ENCODE measurements around the gene CBX8.

Gene CBX8

GRCh38 chr17:79803997-79804855 is 7.3 kb upstream of the CBX8 start:
- no peak for DNase-seq

DNA sequence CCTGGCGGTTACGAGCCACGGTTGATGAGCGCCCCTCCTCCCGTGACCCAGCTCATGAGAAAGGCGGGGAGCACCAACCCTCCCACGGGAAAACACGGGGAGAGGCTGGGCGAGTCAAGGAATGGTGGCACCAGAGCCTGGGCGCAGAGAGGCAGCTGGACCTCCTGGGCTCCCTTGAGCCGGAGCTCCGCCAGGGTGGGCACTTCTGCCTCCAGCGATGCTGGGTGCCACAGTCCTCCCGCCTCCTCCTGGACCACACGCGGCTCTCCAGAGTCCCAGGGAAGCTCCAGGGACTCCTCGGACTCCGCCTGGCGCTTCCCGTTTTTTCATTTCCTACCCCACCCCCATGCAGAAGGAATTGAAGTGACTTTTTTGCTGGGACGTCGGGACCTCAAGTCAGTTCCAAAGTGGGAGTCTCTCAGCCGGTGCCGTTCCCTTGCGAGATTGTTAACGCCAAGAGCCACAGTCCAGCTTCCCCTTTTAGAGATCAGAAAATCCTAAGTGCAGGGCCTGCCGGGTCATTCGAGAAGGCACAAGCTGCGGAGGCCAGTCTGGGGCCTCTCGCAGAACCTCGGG is 6.6 kb upstream of the CBX8 start:
- no peak for DNase-seq

GRCh38 chr17:79802736-79803420 is 6.0 kb upstream of the CBX8 start:
- DNase-seq = peak; percentile 90

DNA sequence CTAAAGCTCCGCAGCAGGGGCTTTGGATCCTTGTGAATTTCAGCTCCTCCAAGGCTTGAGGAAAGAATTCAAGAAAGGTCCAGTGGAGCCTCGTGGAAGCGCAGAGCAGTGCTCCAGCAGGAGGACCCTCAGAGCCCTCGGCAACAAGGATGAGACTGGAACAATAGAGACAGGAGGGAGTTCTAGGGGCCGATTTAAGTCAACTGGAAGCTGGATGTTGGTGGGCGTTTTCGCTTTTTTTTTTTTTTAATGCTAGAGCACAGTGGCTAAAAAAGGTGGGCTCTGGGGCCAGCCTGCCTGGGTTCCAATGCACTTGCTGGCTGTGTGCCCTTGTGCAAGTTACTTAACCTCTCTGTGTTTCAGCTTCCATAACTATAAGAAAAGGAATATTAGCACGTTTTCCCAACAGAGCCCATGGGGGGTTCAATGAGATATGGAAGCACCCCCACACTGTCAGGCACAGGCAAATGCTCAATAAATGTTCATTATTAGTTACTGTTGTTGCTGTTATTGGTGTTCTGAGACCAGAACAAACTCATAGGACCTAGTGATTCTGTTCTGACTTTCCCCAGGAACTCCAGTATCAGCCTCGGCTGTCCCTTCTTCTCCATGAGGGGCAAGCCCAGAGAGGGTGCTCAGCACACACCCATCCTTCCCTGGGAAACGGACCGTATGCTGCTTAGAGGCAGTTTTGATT is 5.3 kb upstream of the CBX8 start:
- DNase-seq = no peak

DNA sequence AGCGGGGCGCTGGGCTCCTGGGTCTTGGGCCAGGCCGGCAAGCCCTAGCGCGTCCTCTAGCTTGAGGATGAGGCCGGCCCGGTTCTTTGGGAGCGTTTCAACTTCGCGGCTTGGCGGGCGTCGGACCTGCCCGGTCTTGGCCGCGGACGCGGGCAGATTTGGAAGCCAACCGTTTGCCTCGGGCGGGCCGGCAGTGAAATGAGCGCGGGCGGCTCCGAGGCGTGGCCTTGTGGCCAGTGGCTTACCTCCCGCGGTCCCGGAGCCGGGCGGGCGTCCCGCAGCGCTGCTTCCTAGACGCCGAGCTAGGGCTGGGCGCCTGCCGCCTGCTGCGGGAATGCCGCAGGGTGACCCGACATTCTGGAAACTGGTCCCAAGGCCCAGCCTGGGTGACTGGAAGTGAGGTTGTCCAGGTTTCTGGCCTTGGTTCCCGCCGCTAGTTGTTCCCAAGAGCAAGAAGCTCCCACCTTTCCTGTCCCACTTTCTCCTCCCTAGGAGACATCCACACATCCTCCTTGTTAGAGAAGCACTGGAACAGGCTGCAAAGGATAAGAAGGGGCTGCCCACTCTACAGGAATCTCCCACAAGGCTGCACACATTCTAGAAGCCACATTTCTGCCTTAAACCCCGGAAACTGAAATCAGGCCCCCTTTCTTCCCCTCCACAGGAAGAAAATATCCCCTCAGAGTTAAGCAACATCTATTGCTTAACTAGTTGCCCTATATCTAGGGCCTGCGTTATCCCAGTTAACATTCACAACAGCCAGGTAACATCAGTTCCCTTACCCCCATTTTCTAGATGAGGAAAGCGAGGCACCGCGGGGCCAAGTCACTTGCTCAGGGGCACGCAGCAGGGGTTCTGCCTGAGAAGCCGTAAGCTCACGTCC is 4.5 kb upstream of the CBX8 start:
- DNase-seq = no peak

DNA sequence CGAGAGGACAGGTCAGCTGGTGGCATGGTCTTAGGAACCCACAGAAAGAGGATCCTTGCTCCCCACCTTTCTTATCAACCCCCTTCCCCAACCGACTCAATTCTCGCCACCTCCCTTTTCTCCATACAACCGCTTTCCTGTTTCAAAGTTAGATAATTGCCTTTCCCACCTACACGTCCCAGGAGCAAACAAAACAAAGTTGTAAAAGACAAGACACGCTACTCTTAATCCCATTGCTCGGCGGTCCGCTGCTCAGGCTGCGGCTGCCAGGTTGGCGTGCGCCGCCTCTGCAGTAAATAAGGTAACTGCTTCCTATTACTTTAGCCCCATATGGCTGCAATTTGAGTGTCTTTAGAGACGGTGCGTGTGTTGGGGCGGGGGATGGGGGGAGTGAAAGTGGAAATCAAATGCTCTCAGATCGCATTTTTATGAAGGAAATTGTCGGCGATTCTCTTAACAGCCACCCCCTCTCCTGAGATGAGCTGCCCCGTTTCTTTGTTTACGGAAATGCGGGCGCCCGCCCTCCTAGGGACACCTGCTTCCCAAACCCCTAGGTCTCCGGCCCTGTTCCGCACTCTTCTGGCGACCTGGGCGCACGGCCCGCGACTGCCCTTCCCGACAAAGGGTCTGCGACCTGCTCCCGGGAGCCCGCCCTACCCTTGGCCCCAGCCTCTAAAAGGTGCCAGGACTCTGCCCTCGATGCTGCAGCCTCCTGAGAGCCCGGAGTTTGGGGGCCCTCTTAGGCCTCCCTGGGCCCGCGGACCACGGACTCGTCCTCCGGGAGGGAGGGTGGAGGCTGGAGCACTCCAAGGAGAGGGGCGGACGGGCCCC is 3.7 kb upstream of the CBX8 start:
- DNase-seq = peak; percentile 56

GRCh38 chr17:79799538-79800324 is 2.9 kb upstream of the CBX8 start:
- DNase-seq = no peak

DNA sequence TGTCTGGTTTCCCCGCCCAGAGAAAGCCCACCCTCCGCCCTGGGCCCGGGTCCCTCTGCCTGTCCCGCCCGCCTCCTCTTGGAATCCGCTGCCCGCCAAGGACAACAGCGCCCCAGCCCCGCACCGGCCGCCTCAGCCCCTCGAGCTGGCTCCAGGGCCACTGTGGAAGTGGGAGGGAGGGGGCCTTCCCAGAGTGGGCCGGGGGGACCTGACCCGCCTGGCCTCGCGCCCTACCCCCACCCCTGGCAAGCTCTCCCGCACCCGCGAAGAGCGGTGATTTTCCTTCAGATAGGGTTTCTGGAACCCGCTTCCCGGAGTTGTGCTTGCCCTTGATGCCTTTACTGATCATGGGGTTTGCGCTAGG is 2.3 kb upstream of the CBX8 start:
- no peak for DNase-seq

- no peak for DNase-seq
Measured at GRCh38 chr17:79798299-79799173, 1.7 kb upstream of the CBX8 start.

DNA sequence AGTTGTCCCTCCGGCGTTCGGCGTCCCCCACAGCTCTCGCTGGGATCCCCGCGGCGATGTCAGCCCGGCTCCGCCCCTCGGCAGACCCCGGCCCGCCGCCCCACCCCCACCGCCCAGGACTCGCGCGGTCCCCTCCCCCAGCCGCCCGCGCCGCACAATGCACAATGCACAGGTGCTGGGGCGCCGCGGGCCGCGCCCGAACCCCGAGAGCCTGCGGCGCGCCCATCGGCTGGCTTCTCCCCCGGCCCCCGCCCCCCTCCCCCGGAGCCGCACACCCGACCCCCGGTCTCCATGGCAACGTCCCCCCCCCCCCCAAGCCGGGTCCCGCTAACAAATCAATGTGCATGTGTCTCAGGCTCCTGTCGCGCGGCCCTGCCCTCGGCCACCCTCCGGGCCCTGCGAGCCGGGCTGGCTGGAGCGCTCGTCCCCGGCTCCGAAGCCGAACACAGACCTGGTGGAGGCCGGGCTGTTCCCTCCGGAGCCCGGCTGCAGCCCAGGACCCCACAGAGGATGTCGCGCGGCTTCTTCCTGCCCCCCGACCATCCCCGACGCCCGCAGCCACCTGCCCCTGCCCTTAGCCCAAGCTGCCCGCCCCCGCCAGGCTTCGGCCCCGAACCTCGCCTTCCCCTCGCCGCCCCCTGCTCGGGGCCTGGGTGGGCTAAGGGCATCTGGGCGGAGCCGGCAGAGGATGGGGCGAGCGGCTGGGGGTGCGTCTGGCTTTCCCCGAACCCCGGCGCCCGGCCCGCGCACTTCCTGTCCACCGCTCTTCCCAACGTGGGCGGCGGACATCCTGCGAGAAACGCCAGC is 818 bp upstream of the CBX8 start:
- no peak for DNase-seq

- DNase-seq = no peak
Measured at GRCh38 chr17:79796444-79796762, 474 bp downstream of the CBX8 start.

- no peak for DNase-seq
Measured at GRCh38 chr17:79795795-79796443, 958 bp downstream of the CBX8 start.

- no peak for DNase-seq
Measured at GRCh38 chr17:79794659-79795511, 2.0 kb downstream of the CBX8 start.

- no peak for DNase-seq
Measured at GRCh38 chr17:79793924-79794304, 3.0 kb downstream of the CBX8 start.

DNA sequence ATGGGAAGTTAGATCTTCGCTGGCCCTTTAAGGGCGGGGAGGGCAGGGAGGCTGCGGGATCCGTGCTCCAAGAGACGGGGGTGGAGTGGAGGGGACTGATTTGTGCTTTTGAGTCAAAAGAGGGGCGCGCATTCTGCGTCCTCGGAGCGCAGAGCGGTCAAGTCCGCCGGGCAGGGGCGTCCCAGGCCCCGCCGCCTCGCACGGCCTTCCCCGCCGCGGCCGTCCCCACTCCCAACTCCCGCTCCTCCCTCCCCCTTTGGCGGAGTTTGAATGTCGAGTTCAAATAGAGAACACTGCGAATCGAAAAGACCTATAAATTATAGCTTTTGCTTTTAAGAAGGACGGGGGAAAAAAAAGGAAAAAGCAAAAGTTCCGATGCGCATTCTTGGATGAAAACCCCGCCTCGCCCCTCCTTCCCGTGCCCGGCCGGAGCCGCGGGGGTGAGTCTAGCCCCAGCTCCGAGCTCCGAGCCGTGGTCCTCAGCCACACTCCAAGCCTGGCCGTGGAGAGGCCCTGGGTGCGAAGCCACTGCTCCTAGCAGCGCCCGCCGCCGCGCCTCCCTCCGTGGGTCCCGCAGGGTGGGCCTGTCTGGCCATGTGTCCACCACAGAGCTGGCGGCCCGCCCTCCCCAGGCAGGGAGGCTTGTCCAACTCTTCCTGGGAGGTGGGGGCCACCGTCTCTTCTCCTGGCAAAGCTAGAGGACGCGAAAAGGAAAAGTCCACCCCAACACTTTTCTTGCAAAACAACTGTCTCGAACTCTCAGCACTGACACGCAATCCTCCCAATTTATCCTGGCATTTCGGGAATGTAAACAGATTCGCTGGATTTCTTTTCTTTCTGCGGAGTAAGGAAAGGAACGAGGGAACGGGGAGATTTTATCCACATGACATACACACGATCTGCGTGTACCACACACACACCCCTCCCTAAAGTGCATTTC is 3.6 kb downstream of the CBX8 start:
- no peak for DNase-seq

- no peak for DNase-seq
Measured at GRCh38 chr17:79792341-79792871, 4.5 kb downstream of the CBX8 start.
